SIG-M5 treated with dmso at 0.1 percent for 504 hours (cell line): Measurements from ENCODE around the gene IFNGR2.
"Not testable (repeated sequence)": the region's sequence is repeated elsewhere in the genome, so short reads cannot be mapped to it uniquely, and the experiment has no call there.

Source experiments
- DNase-seq: peaks from one replicate; lab custom pipeline; 2025; ENCODE audit not compliant: unreplicated experiment; lab: John Stamatoyannopoulos, UW

IFNGR2 gene

GRCh38 chr21:33434770-33435360 is 31.7 kb downstream of the IFNGR2 start:
- peak; percentile 99 for DNase-seq

GRCh38 chr21:33437140-33437539 is 33.9 kb downstream of the IFNGR2 start:
- DNase-seq: no peak

DNA sequence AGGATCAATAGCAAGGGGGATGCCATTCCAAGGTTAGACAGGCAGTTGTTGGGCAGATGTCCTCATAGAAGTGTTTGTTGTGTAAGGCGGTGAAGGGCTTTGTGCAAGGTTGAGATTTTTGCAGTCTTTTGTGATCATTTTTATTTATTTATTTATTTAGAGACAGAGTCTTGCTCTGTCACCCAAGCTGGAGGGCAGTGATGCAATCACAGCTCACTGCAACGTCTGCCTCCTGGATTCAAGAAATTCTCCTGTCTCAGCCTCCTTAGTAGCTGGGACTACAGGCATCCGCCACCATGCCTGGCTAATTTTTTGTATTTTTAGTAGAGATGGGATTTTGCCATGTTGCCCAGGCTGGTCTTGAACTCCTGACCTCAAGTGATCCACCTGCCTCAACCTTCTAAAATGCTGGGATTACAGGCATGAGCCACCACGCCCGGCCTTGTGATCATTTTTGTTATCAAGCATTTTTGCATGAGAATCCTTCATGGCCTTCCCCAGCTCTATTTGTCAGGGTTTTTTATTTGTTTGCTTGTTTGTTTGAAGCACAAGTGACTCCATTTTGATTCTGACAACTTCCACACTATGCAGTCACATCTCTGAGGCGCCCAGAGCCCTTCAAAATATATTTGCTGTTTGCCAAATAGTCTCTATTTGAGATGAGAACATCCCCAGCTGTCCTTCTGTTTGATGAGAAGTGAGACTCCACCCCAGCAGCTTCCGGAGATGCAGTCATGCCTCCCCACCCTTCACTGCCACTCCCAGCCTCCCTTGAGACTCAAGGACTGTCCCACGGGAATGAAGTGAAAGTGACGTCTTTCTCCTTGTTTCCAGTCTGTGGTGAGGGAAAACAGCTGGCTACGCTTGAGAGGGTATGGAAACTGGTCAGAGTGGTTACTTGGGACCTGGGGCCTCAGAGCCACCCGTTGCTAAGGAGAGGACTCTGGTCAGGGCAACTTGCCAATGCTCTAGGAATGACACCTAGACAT is 38.6 kb downstream of the IFNGR2 start:
- DNase-seq: no peak

- no peak for DNase-seq
Observed at GRCh38 chr21:33443194-33443593, 40.0 kb downstream of the IFNGR2 start.

- DNase-seq: no peak
Observed at GRCh38 chr21:33444499-33444898, 41.3 kb downstream of the IFNGR2 start.

GRCh38 chr21:33446620-33447019 is 43.4 kb downstream of the IFNGR2 start:
- DNase-seq: not testable (repeated sequence)

- DNase-seq: no peak
Observed at GRCh38 chr21:33449616-33450015, 46.4 kb downstream of the IFNGR2 start.

DNA sequence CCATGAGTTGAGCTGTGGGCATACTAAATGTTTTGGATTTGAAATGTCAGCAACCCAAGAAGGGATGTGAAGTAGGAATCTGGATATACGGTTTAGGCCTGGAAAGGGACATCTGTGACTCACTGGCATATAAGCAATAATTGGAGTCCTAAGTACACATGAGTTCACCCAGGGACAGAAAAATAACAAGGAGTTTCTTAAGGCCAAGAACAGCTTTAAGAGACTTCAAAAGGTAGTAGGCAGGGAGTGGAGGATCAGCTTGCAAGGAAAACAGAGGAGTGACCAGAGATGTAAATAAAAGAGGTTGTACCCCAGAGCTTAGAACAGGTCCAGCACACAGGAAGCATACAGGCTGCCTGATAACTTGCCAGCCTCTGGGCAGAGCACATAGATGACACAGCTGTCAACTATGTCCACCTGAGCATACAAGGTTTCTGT is 48.4 kb downstream of the IFNGR2 start:
- DNase-seq: no peak

DNA sequence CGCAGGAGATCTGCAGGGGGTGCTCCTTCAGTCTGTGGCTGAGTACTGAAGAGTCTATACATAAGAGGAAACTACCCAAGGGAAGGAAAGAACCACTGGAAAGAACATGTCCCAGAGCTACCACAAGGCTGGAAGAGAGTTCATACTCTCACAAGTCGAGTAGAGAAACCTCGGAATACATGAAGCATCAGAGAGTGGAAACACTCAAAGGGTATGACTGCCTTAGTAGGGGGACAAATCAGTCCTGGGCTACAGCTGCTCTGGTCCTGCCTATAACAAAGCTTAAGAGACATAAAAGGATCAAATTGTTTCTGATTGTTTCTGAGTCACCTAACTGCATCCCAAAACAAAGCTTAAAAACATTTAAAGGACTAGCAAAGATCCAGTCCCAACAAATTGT is 49.1 kb downstream of the IFNGR2 start:
- no peak for DNase-seq

DNA sequence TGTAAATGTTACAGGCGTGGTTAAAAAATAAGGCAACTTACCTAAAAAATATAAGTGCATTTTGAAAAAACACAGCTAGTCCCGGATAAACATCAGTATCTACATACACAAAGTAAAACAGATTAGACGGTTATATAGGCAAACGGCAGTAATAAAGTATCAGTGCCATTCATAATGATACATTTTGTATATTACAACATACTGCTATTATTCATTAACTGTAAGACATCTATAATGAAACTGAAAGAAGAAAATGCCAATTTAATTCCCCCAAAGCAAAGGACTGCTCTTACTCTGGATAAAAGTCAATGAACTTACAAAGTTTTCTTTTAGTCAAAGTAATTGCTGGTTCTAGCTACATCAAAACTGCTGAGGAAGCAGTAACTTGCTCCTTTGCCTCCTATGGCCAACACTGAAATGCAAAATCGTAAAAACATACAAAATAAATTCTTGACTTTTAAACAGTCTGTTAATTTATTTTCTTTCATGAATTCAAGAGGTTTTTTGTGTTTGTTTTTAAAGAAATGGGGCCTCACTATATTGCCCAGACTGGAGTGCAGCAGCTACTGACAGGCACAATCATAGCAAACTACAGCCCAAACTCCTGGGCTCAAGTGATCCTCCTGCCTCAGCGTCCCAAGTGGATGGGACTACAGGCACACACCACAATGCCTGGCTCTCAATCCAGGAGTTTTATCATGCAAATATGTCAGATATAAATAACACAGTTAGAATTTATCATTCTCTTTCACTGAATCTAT is 52.7 kb downstream of the IFNGR2 start:
- DNase-seq: no peak

DNA sequence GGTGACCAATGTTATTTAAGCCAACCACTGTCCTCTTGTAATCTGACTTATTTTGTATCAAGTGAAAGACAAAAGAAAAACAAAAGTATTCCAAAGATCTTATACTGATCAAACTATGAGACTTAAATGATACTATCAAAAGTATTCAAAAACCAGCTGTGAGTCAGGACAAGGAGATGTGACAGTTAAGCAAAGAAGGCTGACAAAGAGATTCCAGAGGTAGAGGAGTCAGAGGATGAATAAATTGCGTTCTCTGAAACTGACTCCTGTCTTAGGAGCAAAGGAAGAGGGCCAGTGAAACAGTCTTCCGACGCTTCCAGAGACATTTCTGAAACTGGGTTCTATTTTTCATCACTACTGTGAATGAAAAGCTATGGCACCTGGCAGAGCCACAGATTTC is 55.6 kb downstream of the IFNGR2 start:
- no peak for DNase-seq

DNA sequence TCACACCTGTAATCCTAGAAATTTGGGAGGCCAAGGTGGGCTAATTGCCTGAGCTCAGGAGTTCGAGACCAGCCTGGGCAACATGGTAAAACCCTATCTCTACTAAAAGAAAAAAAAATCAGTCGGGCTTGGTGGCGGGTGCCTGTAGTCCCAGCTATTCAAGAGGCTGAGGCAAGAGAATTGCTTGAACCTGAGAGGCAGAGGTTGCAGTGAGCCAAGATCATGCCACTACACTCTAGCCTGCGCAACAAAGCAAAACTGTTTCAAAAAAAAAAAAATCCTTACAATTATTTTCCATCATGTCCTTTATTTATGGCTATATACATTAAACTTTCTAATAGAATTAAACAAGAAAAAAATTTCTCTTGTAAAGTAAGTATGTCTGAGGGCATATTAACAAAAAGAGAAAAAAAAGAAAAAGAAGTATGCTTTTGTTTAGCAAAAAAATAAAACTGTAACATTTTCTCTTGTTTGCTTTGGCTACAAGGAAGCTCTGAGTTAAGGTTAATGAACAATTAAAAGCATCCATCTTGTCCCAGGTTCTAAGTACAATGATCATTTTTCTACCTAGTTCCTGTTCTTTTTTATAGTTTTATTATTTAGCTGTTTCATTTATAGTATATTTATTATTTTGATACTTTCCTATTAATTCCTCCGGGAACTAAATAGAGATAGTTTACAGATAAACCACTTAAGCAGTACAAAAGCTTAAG is 58.5 kb downstream of the IFNGR2 start:
- no peak for DNase-seq

- not testable (repeated sequence) for DNase-seq
Observed at GRCh38 chr21:33469183-33469582, 66.0 kb downstream of the IFNGR2 start.

DNA sequence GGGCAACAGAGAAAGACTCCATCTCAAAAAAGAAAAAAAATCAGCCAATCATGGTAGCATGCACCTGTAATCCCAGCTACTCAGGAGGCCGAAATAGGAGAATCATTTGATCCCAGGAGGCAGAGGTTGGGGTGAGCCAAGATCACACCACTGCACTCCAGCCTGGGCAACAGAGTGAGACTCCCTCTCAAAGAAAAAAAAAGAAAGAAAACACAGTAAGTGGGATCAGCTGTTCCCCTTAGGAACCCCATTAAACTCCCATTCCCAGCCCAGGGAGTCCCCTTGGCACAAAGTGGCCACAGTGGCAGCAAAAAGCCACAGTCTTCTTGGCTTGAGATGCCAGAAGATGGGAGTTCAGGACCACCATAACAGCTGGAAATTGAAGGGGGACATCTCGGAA is 67.5 kb downstream of the IFNGR2 start:
- no peak for DNase-seq

DNA sequence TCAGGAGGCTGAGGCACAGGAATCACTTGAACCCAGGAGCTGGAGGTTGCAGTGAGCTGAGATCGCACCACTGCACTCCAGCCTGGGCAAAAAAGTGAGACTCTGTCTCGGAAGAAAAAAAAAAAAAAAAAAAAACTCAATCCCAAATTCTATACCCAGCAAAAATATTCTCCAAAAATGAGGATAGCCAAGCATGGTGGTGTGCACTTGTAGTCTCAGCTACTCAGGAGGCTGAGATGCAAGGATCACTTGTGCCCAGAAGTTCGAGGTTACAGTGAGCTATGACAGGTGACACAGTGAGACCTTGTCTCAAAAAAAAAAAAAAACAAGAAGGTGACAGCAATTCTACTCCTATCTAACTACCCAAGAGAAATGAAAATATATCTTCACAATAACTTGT is 70.1 kb downstream of the IFNGR2 start:
- no peak for DNase-seq

DNA sequence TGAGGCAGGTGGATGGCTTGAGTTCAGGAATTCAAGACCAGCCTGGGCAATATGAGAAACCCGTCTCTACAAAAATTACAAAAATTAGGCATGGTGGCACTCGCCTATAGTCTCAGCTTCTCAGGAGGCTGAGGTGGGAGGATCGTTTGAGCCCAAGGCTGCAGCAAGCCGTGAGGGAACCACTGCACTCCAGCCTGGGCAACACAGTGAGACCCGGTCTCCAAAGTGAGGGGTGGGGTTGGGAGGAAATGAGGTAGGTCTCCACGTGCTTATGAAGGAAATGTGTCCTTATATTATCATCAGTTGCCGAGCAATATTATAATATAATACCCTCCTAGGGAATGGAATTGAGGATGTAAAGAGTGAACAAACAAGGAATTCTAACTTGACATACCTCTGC is 73.9 kb downstream of the IFNGR2 start:
- DNase-seq: no peak

DNA sequence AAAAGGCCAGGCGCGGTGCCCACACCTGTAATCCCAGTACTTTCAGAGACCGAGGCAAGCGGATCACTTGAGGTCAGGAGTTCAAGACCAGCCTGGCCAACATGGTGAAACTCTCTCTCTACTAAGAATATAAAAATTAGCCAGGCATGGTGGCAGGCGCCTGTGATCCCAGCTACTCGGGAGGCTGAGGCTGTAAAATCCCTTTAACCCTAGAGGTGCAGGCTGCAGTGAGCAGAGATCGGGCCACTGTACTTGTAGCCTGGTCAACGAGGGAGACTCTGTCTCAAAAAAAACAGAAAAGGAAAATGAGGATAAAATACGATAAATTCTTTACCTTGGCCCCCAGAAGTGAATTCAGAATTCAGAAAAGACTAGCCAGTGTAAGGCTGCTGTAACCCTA is 75.0 kb downstream of the IFNGR2 start:
- no peak for DNase-seq

GRCh38 chr21:33478935-33479678 is 75.9 kb downstream of the IFNGR2 start:
- peak; percentile 51 for DNase-seq

- DNase-seq: peak; percentile 96
Observed at GRCh38 chr21:33479679-33480480, 76.7 kb downstream of the IFNGR2 start, which contains the start of gene TMEM50B. Gene TMEM50B, minus strand, starts transcription at chr21:33479974. Its CDS starts 11,089 bp downstream, at chr21:33468885.
